NCI-H774 (cell line): ENCODE measurements around the gene GUCA1C.

ENCODE experiments used
- DNase-seq: peaks from one replicate; lab custom pipeline; 2025; lab: John Stamatoyannopoulos, UW

The GUCA1C gene, protein sequence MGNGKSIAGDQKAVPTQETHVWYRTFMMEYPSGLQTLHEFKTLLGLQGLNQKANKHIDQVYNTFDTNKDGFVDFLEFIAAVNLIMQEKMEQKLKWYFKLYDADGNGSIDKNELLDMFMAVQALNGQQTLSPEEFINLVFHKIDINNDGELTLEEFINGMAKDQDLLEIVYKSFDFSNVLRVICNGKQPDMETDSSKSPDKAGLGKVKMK

DNA sequence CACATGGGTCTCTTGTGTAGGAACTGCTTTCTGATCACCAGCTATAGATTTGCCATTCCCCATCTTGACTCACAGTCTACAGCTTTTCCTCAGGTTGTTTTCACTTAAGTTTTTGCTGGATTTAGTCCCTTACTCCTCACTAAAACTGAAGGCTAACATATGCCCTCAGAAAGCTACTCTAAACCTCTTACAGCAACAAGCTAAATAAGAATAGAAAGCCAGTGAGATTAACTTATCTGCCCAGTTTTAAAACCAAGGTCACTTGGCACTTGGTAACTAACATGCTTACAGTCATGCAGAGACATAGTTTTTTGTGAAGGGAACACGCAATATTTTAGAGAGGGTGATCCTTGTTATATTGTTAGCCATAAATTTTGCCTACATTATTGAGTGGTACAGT lies at the start of gene GUCA1C:
Gene GUCA1C, minus strand, starts transcription at position 180 of the 400 bp plus-strand sequence. Its CDS starts 117 bp downstream, at position 63.
- DNase-seq: no peak

DNA sequence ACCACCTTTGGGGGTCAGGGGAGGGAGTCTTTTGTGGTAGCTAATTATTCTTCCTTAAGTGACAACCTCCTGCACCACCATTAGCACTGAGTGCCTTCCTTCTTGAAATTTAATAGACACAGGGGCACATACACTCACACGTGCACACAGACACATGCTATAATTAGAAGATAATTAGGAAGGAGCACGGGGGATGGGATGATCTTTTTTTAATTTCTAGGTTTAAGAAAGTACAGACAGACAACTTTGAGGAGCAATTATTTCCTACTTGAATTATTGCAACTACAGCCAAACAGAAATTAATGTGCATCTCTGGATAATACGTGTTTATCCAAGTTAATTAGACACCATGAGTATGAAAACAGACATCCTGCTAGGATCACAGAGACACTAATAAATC lies 44.8 kb upstream of the GUCA1C start:
- no peak for DNase-seq

DNA sequence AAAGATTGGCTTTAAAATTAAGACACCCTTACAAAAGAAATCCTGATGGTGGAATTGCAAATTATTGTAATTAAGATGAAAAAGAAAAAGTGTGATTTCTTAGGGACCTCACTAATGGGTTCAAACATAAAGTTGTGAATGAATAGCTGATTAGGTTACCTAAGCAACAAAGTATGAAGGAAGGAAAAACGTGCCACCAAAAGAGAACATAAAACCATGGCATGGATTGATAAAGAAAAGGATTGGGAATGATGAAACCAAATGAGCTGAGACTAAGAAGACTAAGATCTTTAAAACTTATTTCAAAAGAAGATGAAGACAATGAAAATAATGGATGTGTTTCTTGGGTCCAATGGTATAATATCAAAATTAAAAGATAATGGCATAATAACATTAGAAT lies 32.2 kb upstream of the GUCA1C start:
- no peak for DNase-seq

DNA sequence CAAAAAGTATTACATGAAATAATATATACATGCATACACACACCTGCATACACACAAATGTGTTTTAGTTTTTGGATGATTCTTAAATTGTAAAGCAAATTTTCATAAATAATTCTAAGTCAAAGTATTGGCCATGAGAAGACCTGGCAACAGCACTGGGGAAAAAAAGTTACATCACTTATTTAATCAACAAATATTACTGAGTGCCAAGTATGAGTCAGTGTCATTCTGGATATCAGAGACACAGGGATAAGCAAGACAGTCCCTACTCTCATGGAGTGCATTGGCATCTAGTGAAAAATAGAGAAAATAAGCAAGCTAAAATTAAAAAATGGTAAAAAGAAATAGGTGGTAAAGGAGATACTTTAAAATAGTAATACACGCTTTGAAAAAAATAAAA lies 29.4 kb upstream of the GUCA1C start:
- DNase-seq: no peak

DNA sequence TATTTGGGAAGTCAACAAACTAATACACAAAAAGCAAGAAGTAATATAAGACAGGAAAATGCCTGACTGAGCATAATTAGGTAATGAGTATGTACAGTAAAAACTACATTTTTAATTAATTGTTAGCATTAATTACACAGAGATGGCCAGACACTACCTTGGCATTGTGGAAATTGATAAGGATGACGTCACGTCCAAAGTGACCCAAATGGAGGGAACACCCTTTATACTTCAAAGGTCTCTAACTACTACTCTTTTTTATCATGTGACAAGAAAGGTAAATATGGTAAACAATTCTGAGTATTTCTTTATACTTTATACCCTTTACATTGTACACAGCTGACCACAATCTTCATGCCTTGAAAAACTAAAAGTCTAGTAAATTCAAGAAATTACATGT lies 22.4 kb upstream of the GUCA1C start:
- no peak for DNase-seq

DNA sequence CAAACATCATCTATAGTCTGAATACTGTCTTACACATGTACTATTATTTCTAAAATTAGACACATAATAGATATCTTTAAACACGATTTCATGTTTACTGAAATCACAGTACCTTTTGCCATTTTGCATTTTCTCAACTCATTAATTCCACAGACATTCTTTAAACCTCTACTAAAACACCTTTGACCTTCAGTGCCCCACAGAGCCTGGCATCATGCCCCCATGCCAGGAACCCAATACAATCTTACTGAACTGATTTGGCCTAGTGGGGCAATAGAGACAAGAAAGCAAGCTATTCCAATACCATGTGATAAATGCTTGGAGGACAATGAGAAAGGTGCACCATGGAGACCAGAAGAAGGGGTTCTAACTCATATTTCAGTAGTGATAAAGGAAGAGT lies 19.3 kb upstream of the GUCA1C start:
- DNase-seq: no peak

DNA sequence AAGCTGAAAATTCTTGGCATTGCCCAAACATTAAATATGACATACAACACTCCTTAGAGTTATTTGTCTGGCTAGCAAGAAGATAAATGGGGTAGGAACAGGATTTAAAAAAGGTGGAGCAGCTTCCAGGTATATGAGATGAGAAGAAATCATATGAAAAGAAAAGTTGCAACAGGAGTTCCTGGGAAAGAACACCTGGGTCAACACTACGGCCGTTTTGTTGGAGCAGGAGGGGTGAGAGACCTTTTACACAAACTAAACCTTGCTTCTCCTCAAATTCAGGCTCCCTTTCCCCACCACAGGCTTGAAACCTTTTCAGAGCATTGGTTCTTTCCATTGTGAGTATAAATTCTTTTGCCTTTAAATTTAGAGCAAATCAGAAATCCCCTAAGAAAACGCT lies 18.8 kb upstream of the GUCA1C start:
- DNase-seq: no peak

DNA sequence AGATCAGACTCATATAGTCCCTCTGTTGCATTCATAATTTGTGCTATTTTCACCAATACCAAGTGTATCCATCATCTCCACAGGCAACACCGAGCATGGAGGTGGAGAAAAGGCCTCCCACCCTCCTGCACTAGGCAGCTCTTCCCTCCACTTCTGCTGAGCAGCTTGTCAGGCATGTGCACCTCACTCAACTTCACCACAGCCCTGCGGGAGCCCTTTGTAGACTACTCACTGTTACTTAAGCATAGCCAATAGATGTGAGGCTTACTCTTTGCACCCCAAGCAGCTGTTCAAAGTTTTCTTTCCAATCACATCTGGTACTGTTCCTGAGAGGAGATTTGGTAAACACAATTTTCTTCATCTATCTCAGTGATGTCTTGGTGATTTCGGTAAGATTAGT lies 16.9 kb upstream of the GUCA1C start:
- no peak for DNase-seq

DNA sequence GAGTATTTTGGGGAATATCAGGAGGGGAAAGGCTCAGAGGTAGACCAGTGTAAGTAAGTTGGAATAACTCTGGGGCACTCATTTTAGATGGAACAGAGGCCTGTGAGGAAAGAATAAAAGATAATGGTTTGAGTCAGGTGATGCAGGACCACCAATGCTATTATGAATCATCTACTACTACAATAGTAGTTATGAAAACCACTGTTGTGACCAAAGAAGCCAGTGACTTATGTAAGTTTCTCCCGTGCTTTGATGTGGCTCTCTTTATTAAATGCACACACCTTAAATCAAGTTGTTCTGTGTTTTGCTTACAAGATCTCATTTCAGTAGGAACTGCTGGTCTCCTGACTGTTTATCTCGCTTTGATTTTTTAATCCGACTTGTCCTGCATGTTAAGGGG lies 13.1 kb upstream of the GUCA1C start:
- no peak for DNase-seq

DNA sequence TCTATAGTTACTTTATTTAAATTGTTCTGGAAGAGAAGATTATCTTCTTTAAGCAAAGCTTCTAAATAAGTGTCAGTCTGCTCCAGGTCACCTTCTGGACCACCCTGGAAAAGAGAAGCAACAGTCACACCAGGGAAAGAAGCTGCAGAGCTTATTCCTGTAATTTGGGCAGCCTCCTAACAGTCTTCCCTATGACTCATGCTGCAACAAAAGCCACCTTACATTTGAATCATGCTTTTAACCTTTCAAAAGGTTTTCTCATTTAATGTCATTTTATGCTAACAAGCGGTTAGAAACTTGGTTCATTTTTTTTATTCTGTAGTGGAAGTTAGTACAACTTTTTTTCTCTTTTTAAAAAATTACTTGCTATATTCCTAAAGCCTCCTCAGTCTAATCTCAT lies 5.3 kb upstream of the GUCA1C start:
- DNase-seq: no peak

DNA sequence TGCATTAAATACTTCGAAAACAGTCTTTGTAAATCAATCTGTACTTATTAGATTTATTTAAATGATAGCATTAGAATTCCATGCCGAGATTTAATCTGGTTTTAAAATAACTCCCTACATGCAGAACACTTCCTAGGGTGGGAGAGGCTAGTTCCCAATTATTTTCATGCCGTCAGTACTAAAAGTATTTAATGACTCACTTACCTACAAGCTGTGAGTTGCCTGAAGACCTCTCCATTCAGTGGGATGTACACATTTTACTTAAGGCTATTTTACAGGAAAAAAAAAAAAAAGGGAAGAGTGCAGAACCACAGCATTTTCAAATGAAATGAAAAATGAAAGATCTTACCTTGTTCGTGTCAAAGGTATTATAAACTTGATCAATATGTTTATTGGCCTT lies 469 bp downstream of the GUCA1C start:
- DNase-seq: no peak

DNA sequence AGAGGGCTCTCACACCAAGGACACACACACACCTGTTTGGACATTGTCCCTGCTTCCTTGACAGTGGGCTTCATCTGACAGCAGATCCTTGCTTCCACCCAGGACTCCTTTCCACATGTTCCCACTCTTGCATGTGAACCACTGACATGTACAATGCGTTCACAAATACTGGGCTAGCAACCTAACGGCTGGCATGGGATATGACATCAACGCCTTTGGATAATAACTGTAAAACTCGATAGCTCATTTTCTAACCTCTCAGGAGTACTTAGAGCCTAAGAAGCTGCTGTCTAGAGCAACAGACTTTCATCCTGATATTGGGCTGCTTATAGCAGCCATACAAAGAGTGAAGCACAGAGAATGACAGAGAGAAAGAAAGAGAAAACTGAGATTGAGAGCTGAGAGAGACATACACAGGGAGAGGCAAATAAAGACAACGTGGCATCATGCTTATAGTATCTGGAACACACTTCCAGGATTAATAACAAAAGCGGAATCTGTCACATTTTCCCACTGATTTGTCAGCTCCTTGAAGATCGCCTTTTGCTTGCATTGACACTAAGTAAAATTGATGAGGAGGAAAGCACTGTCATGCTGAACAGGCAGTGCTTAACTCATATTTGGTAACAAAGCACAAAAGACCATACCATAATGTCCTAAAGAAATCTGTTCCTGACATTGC lies 1.7 kb downstream of the GUCA1C start:
- DNase-seq: no peak

DNA sequence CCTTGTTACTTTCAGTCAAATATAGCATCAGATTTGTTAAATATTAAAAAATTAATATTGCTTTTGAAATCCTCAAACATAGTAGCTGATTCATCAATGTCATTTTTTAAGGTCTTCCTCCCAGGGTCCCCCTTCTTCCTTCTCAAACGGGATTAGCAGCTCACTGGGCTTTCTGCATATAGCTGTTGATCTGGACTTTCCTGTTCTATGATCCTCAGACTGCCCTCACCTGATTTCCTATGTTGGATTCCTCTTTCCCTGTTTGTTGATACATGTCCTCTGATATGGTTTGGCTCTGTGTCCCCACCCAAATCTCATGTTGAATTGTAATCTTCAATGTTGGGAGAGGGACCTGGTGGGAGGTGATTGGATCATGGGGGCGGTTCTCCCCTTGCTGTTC lies 5.8 kb downstream of the GUCA1C start:
- DNase-seq: no peak

DNA sequence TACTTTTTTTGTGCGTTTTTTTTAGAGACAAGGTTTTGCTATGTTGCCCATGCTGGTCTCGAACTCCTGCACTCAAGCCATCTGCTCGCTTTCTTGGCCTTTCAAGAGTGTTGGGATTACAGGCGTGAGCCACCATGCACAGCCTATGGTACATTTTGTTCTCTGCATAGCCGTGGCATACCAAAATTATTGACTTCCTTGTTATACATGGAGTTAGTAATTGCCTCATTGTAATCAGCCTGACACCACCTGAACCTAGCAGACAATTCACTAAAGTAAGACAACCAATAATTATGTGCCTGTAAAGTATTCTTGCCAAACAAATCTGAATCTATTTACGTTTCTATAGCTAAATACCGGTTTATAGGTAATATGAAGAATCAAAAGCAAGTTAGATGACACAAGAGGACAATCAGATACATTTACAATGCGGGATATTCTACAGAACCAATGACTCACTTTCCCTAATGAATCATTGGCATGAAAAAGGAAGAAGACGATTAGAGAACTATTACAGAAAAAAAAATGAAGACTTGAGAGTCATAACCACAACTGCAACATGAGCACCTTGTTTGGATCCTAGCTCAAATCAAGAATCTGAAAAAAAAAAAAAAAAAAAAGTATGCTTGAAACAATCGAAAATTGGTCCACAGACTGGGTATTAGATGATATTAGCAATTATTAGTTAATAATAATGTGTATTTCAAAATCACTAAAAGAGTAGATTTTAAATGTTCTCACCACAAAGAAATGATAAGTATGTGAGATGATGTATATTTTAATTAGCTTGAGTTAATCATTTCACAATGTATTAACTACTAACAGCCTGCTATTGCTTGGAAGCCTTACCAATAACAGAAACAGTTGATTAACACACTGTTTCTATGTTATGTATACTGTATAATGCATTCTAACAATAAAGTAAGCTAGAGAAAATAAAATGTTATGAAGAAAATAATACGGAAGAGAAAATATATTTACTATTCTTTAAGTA lies 7.1 kb downstream of the GUCA1C start:
- no peak for DNase-seq

DNA sequence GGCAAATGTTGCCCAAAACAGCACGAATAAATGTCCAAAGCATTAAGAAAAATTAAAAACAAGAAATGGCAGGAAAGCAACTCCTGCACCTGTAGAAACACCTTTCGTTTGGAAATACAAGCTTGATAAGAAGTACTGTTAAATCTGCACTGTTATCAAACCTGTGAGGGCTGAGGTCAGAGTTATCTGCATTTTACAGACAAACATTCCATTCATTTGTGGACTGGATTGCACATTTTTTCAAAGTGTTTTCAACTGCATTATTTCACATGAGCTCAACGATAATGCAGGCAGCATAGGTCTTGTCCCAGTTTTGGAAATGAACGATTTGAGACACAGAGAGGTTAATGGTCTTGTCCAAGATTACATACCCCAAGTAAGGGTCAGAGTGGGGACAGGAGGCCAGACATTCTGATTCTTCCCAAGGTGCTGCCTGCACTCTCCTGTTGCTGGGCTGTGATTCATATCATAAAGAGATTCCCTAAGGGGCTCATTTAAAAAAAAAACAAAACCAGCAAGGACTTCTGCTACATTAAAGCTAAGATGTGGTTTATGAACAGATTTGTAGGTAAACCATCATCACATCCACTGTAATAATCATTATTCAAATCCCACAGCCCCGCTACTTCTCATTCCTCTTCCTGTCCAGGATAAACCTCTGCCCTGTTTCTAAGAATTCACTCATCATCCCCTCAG lies 13.0 kb downstream of the GUCA1C start:
- no peak for DNase-seq

DNA sequence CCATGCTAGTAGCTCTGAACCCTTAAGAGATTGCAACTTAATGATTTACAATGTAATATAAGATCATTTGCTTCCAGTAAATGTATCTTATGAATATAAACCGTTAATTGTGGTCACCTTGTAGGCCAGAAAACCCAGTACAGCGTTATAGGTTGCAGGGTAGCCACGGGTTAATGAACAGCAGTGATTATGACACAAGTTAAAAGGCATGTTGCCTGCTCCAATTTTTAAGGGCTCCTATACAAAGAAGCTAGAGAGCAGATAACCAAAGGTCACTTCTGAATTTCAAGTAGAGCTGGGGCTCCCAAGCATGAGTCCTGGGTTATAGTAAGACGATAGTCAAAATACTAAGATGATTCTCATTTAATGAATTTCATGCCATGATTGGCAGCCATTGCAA lies 13.5 kb downstream of the GUCA1C start:
- DNase-seq: no peak

DNA sequence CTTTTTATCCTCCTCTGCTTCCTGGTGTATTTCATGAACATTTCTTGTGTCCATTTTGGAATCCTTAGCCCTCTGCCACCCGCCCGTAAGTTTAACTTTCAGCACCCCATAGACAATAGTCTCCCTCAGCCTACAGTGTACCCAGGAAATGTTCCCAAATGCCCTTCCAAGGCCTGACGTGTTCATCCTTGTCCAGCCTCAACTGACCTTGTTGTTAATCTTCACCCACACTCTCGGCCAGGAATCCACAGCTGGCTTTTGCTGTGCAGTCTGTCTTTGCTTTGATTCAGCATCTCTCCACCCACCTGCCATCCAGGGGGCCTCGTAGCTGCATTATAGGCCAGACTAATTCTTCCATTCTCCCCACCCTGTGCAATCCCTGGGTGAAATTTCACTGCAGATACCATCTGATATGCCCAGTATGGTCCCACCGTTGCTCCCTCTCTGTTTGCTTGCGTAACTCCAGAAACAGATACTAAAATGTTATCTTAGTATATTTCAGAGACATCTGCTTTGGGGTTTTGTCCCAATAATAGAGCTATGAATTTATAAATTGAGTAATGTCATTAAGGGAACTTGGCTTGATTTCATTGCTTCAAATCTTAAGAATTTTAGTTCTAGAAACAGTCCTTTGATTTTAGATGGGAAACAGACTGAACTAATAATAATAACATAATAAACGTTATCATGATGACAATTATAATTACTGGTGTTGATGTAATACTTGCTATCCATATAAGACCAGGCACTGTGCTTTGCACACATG lies 16.6 kb downstream of the GUCA1C start:
- DNase-seq: no peak

DNA sequence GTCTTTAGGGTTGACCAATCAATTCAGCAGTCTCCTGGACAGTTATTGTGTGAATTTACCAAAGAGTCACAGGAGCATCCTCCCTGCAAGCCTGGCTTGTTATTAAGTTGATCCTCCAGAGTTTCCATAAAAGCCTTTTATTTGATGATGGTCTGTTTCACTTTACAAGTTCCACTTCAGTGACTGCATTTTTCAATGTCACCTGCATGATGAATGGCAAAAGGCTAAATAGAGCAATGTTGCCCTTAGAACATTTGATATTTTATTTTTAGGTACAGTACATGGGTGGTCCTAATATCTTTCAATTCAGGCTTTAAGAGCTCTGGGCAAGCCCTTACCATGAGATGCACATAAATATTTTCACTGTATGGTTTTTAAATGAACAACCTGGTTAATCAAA lies 22.6 kb downstream of the GUCA1C start:
- DNase-seq: no peak

DNA sequence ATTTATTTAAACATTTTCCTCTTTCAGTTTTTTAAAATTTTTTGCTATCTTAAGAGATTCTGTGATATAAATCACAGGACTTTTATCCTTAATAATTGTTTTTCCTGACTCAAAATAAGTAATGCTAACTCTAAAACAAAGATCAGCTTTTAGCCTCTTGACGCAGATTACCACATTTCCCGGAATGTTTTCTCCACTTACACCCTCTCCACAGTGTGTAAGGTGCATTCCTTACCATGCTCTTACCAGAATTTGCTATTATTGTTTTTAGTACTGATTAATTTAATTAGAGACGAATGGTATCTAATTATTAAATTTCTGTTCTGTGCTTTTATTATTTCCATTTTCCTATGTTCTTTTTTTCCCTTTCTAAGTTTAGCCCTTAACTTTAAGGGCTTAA lies 34.8 kb downstream of the GUCA1C start:
- DNase-seq: no peak

DNA sequence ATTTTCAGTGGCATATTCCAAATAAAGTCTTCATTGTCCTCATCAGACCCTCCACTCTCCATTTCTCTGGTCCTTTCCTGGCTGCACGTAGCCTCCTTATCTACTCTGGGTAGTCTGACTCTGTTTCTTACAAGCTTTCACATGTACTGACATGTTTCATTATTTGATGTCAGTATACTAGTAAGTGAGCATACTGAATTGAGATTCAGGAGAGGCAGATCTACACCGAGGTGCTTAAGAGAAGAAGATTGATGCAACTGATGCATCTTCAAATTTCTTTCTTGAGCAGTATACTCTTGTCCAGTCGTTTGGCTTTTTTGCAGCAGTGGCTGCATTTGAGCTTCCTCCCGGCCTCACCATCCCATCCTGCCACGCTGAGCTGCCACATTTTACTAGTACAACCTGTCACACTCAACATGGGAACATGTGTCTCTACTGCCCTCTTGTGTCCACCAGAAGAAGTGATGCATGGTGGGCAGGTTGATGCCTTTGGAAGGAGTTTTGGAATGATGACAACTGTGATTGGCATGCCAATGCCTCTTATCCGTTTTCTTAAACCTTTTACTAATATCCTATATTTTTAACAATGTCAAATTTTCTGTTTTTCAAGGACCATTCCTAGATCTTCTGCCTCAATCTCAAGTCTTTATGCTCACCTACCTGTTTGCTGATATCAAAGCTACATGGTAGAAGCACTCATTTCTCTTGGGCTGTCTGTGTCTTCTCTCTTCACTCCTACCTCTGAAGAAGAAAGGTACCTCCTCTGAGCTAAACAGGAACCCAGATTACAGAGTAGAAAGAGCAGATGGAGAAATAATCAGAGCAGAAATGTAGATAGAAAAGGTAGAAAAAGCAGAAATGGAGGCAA lies 38.7 kb downstream of the GUCA1C start:
- peak; percentile 7 for DNase-seq

DNA sequence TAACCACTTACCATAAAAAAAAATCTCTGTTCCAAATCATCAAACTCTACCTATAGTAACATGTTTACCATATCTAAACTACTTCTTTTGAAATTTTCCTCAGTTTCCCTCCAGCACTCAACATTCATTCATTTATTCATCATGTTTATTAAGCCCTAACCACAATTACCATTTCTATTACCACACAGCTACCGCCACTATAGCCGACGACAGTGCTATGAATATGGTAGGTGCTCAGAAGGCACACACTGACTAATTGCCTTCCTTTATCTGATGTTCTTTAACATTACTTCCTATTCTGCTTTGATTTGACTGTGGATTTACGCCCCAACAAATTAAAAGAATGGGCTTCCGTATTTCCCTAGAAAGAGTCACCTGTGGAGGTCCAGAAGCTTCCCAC lies 43.9 kb downstream of the GUCA1C start:
- DNase-seq: no peak
